Breast epithelium (tissue), 3 donors: Measurements from ENCODE around the gene INPP5F.

Experiments
- POLR2AphosphoS5 ChIP-seq, 3 donors: sonication (generic); formaldehyde crosslinking; IDR thresholded peaks; one replicate each; pipeline ENCODE4 v1.6.1; 2017; ENCODE audit warnings: antibody characterized with exemption in 3 of 3
- TF ChIP-seq, protein P1 (sequence below), 3 donors: fragments of 450-650 bp; IDR thresholded peaks; one replicate each; pipeline ENCODE4 v1.5.1; 2016 to 2017; ENCODE audit warnings: antibody characterized with exemption in 3 of 3, mild to moderate bottlenecking in 3 of 3, moderate library complexity in 3 of 3

DNA sequence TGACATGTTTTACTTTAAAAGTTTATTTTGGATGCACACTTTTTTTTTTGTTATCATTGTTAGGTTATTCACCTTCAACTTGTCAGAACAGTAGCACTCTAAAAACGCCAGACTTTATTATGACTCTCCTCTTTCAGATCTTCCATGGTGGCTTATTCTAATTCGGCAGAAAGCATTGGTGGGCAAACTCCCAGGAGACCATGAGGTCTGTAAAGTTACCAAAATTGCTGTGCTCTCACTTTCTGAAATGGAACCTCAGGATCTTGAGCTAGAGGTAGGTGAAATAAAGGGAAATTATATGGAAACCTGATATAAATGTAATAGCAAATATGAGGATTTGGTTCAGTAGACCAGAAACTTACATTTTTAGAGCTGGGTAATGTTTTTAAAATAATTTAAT is 55.6 kb downstream of the INPP5F start:
- TF ChIP-seq, protein P1, sequence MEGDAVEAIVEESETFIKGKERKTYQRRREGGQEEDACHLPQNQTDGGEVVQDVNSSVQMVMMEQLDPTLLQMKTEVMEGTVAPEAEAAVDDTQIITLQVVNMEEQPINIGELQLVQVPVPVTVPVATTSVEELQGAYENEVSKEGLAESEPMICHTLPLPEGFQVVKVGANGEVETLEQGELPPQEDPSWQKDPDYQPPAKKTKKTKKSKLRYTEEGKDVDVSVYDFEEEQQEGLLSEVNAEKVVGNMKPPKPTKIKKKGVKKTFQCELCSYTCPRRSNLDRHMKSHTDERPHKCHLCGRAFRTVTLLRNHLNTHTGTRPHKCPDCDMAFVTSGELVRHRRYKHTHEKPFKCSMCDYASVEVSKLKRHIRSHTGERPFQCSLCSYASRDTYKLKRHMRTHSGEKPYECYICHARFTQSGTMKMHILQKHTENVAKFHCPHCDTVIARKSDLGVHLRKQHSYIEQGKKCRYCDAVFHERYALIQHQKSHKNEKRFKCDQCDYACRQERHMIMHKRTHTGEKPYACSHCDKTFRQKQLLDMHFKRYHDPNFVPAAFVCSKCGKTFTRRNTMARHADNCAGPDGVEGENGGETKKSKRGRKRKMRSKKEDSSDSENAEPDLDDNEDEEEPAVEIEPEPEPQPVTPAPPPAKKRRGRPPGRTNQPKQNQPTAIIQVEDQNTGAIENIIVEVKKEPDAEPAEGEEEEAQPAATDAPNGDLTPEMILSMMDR (IDR thresholded peaks at IDR 0.05): no peak
- TF ChIP-seq POLR2AphosphoS5 (IDR thresholded peaks at IDR 0.05): no peak
